GM12865 (cell line): Measurements from ENCODE around the gene LGALS9.
"Not testable (repeated sequence)": the region's sequence is repeated elsewhere in the genome, so short reads cannot be mapped to it uniquely, and the experiment has no call there.

Source experiments
- DNase-seq: peaks from one replicate; pipeline ENCODE4 v3.0.0; 2010; ENCODE audit warnings: low read depth
- H3K4me3 ChIP-seq: 2 replicates; pipeline ENCODE4 v1.5.1; 2011; ENCODE audit warnings: mild to moderate bottlenecking, low read depth, low read length, control low read depth
- CTCF ChIP-seq: IDR thresholded peaks from 2 replicates; pipeline ENCODE4 v1.5.1; 2011; ENCODE audit warnings: low read length, control low read depth, low read depth, inconsistent platforms; ENCODE audit not compliant: insufficient read depth; ENCODE audit errors: missing control alignments

Gene LGALS9

GRCh38 chr17:27670791-27671590 lies 40.0 kb downstream of the LGALS9 start:
- no peak for DNase-seq
- H3K4me3 ChIP-seq, result no peak overlapping the region
- no peak for TF ChIP-seq CTCF

GRCh38 chr17:27671591-27671910 lies 40.6 kb downstream of the LGALS9 start:
- DNase-seq, result no peak
- H3K4me3 ChIP-seq, result no peak overlapping the region
- no peak for TF ChIP-seq CTCF

GRCh38 chr17:27671977-27672480 lies 41.0 kb downstream of the LGALS9 start:
- DNase-seq, result not testable (repeated sequence)

GRCh38 chr17:27674335-27674734 lies 43.3 kb downstream of the LGALS9 start:
- TF ChIP-seq CTCF, result no peak
- H3K4me3 ChIP-seq, result no peak overlapping the region
- no peak for DNase-seq

More at GRCh38 chr17:27671977-27672480, 41.0 kb downstream of the LGALS9 start:
- H3K4me3 ChIP-seq, result not testable (repeated sequence)

- H3K4me3 ChIP-seq, result no peak overlapping the region
- DNase-seq, result no peak
- no peak for TF ChIP-seq CTCF
Measured at GRCh38 chr17:27677191-27677590, 46.2 kb downstream of the LGALS9 start.

- not testable (repeated sequence) for DNase-seq, H3K4me3 ChIP-seq
Measured at GRCh38 chr17:27686322-27686721, 55.3 kb downstream of the LGALS9 start.

- DNase-seq, result no peak
- no peak overlapping the region for H3K4me3 ChIP-seq
- no peak for TF ChIP-seq CTCF
Measured at GRCh38 chr17:27690882-27691281, 59.9 kb downstream of the LGALS9 start.

GRCh38 chr17:27695254-27695814 lies 64.3 kb downstream of the LGALS9 start:
- H3K4me3 ChIP-seq, DNase-seq: not testable (repeated sequence)
